CD4-positive, alpha-beta T cell treated with Interleukin-15 for 1 hour (primary cell): Measurements from ENCODE around the gene E2F3.
"Not testable (repeated sequence)": the region's sequence is repeated elsewhere in the genome, so short reads cannot be mapped to it uniquely, and the experiment has no call there.

ENCODE experiments used
- DNase-seq: peaks from one replicate; pipeline ENCODE4 v3.0.0-alpha.2; 2020

E2F3 gene

DNA sequence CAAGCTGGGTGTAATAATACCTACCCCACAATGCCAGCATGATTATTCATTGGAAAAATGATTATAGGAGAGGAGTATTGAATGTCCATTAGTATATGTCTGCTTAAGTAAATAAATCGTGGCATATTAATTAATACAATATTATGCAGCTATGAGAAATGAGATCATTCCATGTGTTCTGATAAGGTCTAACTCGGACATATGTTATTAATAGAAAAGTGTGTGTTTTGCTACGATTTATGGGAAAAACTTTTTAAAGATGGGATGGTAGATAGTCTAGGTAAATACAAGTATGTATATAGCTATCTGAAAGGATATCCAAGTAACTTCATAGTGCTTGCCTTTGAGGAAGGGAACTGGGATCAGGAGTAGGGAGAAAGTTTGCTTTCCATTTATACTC, 71.1 kb downstream of the E2F3 start:
- no peak for DNase-seq

DNA sequence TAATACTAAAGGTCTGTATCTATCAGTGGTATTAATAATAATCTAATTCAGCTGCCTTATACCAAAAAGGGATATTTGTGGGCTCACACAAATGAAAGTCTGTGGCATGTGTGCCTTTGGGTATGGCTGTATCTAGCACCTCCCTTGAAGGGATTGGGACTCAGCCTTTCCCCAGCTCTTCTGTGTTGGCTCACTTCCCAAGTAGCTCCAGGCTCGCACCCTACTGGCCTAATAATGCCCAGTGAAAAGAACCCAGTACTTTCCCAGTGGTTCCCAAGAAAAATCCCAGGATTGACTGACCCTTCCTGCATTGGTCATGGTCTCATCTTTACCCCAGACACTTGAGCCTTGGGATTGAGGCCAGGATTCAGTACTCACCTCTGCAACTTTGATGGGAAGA, 71.8 kb downstream of the E2F3 start:
- no peak for DNase-seq

DNA sequence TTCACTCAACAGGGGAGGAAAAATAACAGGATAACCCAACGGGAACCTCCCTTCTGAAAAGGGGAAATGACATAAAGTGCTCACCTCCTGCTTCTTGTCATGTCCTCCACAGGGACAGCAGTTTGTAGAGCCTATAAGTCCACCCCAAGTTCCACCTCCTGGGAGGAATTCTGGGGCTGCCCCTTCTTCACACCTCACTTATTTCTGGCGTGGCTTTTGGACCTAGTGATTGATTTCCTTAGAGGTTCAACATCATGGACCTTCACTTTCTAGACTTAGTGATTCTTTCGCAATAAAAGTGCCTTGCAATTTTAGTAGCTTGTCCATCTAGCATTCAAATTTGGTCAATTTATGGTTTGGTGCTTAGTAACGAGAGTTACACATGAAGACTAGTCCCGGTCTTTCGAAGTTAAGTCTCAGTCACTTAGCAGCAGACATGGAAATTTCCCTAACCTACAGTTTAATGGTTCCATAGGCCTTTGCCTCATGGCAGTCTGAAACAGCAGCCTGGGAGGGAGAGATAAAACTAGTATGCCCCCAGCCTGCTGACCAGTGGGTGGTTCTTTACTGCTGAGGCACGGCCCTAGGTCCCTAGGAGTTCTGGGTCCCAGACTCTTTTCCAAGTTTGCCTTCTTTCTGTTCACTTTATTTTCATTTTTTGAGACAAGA, 73.3 kb downstream of the E2F3 start:
- no peak for DNase-seq

DNA sequence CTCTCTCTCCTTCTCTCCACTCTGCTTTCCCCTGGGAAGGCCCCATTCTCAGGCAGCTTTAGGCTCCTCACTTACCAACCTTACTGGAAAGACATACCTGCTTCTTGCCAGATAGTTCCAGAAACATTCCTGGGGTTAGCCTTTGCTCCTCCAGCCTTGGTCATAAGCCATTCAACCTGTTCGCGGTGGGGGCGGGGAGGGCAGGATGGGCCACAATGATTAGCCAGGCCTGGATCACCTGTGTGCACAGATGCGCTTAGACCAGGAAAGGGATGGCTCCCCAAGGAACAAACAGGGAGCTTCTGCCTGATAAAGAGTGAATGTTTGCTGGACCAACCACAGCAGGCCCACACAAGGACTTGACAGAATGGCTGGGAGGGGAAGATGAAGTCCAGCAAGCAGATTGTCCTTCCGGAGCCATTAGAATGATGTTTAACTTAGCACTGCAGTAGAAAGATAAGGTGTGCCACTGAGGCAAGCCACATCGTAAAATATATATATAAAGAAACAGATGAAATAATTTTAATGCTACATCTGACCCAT, 74.9 kb downstream of the E2F3 start:
- no peak for DNase-seq

DNA sequence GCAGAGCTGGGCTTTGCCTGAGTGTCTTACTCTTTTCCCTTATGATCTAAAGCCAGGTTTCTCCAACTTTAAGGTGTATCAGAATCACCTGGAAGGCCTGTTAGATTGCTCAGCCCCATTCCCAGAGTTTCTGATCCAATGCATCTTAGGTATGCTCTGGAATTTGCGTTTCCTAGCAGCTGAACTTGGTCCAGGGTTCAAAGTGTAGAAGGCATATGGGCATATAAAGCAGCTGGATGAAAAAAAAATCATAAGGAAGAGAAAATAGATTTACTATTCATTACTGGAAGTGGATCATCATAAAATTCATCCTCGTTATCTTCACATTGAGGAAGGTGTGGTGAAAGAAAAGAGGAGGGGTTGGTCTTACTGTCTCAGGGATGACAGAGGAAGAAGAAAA, 75.8 kb downstream of the E2F3 start:
- no peak for DNase-seq

DNA sequence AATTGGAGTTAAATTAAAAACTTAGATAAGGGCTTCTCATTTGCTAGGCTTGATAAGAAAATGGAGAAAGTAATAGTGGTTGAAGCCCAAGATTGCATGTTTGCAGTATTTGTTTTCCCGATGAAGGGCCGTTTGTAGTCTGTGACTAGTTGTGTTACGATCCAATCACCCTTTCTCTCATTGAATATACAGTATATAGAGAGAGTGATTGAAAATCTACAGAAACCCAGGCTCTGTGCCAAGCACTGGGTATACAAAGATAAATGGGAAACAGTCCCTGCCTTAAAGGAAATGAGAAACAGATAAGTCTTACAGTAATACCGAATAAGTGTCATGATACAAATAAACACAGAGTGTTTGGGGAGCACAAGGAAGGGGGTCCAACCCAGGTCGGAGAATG, 77.4 kb downstream of the E2F3 start:
- DNase-seq: no peak

DNA sequence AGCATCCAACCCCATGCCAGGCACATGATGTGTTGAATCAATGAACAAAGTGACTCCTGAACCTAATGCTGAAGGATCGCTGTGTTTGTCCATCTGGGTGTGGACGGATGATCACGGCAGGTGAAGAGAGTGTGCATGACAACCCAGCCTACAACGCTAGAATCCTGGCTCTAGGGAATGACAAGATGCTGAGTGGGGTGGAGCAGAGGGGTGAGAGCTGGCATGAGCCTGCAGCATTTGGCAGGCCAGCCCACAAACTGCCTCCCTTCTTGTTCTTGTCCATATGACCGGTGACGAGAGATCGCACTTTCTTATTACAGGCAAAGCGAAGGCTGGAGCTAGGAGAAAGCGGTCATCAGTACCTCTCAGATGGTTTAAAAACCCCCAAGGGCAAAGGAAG, 77.8 kb downstream of the E2F3 start:
- DNase-seq: no peak

DNA sequence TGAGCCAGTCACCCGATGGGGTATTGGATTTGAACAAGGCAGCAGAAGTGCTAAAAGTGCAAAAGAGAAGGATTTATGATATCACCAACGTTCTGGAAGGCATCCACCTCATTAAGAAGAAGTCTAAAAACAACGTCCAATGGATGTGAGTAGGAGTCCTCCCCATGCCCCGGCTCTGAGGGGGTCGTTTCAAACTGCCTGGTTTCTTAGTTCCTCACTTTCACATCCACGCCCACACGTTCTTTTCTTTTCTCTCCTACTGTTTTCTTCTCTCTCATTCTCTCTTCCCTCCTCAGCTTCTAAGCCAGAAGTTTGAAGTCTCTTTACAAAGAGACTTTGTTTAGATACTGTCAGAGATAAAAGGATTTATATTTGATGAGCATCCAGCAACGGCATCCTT, 79.6 kb downstream of the E2F3 start:
- DNase-seq: no peak

DNA sequence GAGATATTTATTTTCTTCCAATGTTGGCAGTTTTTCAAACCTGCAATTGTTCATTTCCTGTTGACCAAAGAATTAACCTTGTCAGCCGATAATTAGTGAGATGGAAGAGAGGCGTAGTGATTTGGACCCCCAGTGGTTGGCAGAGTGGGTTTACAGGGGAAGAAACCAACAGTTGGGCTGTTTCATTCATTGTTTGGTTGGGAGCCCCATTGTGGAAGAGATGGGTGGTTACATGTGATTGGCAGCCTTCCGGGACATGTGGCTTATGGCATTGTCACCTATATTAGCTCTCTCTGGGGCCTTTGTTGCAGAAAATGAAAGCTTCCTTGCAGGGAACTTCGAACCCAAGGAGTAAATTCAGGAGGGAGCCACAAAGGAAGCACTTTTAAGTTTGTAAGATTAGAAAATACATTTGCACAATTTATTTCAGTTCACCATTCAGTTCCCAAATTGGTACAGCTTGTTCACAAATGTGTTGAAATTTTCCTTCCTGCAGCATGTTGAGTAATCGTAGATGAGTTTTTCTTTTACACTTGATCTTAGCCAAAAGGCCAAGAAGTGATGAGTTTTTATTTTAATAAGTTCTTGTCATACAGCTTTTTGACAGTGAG, 82.3 kb downstream of the E2F3 start:
- no peak for DNase-seq

DNA sequence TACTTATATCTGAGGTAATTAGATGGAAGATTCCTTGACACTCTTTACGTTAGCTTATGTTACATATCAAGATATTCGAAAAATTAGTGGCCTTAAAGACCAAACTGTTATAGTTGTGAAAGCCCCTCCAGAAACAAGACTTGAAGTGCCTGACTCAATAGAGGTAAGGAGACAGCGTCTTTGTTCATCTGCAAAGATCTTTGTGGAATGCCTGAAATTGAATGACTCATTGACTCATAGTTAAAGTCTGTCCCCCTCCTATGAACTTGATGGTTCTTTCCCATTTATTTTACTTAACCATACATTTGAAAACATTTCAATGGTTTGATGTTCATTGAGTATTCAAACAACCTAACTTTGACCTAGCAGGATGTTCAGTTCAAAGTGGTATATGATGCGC, 85.0 kb downstream of the E2F3 start:
- no peak for DNase-seq

DNA sequence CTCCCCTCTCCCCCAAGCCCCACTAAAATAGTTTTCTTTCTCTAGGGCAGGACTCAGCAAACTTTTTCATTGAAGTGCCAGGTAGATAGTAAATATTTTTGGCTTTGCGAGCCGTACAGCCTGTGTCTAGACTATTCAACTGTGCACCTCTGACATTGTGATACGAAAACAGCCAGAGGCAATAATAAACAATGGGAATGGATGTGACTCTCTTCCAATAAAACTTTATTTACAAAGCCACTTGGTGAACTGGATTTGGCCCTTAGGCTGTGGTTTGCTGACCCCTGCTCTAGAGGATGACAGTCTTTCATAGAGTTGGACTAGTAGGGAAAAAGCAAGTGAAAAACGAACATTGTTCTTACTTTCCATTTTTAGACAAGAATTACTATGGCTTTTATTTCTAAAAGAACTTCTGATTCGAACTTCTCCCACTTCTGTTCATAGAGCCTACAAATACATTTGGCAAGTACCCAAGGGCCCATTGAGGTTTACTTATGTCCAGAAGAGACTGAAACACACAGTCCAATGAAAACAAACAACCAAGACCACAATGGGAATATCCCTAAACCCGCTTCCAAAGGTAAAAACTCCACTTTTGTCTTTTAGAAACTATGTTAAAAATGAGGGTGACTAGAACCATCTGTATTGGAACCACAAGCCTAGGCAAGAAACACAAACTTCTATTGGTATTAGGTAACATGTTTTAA, 86.1 kb downstream of the E2F3 start:
- DNase-seq: no peak

DNA sequence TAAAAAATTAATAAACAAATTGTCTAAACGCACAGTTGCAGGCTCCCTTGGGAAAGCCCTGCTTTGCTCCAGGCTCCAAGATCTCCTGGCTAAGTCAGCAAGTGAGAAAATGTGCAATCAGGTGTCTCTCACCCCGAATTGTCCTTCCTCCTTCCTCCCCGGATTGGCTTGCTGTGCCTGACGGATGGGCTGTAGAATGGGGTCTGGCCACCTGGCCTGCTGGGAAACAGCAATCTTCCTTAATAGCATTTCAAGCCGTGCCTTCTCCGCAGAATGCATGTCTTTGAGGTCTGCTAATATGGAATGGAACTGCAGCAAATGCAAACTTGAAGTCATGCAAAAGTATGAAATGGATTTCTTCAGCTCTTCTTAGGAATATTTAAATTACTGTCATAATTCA, 88.9 kb downstream of the E2F3 start:
- DNase-seq: no peak

DNA sequence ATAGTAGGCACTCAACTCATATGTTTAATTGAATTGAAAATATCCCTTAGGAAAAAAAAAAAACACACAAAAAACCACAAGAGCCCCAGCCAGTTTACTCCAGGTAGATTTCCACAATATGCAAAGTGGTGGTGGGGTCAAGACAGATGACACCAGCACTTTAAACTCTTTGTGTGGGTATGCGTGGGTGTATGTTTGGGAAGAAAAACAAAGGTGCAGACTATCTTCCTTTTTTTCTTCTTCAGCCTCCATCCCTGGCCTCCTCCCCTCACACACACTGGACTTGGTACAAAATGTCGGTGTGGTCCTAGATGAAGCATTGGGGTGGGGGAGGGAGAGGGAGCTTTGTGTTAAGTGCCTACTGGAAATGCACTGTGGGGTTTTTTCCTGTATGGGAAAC, 90.4 kb downstream of the E2F3 start:
- DNase-seq: no peak

DNA sequence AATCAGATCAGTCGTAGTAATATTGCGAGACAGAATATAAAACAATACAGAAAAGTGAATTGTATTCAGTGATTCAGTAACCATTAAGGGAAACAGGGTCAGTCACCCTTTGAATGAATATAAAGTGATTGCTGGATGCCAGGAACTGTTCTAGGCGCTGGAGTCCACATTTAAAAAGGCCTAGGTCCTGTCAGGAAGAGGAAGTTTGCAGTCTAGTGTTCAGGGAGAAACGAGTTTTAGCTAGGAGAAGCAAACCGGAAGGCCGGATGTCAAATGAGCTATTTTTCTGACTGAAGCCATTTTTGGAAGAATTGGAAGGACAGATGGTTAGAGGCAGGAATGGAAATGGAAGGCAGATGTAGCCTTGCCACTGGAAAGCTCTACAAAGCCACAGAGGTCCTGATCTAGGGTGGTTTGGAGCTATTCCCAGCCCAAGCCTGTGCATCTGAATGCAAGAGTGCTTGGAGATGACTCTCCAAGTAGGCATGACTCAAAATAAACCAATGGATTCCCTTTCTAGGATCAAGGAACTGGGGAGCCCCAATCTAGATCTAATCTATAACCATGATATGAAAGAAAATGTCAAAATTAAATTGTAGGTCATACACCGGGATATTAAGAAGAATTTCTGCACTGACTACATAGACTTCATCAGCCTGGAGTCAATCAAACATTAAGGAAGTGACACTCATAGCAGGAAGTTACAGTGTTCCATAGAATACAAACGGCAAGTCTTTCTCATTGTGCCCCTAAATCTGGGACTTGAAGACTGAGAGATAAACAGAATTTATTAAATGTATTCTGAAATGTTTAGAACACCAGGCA, 95.7 kb downstream of the E2F3 start:
- DNase-seq: no peak

DNA sequence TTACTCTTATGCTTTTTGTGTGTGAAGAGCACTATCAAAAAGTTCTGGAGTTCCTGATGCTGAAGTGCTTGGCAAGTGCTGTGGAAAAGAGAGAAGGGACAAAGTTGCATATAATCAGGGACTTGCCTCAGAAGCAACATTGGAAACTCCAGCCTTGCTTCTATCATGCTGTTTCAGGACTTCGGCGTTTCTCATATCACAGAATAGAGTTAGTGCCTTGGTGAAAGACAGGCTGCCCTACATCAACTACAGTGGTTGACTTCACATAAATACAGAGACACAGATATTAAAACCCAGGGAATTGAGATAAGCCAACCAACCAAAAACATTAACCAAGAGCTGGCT, 96.3 kb downstream of the E2F3 start:
- no peak for DNase-seq

DNA sequence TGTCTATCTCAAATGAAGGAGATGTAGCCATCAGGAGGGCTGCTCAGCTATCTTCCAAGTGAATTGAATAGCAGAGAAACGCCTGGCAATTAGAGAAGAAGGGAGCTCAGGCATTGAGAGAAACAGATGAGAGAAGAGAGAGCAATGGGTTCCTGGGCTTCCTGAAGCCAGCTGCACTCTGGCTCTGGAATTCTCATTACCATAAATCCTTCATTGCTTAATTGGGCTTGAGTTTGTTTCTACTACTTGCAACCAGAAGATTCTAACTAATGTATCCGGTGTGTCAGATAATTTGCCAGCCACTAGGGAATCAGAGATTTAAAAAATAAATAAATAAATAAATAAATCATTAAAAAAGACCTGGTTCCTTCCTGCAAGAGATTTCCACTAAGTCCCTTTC, 107.5 kb downstream of the E2F3 start:
- no peak for DNase-seq

DNA sequence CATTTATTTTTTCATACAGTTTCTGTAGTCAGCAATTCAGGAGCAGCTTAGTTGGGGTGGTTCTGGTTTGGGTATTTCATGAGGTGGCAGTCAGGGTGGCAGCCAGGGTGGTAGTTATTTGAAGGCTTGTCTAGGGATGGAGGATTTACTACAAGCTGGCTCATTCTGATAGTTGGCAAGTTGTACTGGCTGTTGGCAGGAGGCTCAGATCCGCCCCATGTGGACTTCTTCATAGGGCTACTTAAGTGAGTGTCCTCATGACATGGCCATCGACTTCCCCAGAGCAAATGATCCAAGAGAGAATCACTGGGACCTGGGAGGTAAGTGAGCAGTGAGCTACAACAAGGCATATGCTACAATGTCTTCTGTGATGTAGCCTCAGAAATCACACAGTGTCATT, 110.2 kb downstream of the E2F3 start:
- no peak for DNase-seq

DNA sequence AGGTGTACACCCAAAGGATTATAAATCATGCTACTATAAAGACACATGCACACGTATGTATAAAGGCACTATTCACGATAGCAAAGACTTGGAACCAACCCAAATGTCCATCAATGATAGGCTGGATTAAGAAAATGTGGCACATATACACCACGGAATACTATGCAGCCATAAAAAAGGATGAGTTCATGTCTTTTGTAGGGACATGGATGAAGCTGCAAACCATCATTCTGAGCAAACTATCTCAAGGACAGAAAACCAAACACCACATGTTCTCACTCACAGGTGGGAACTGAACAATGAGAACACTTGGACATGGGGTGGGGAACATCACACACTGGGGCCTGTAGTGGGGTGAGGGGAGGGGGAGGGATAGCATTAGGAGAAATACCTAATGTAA, 123.5 kb downstream of the E2F3 start:
- DNase-seq: not testable (repeated sequence)

DNA sequence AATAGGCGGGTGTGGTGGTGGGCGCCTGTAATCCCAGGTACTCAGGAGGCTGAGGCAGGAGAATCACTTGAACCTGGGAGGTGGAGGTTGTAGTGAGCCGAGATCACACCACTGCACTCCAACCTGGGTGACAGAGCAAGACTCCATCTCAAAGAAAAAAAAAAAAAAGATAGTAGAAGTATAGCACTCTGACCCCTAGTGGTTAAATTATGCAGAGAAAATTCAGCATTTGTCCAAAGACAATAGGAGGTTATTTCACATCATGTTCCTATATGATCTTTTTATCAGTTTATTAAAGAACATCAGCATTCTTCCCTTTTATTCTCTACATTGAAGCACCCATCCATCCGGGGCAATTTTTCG, 127.4 kb downstream of the E2F3 start:
- not testable (repeated sequence) for DNase-seq

DNA sequence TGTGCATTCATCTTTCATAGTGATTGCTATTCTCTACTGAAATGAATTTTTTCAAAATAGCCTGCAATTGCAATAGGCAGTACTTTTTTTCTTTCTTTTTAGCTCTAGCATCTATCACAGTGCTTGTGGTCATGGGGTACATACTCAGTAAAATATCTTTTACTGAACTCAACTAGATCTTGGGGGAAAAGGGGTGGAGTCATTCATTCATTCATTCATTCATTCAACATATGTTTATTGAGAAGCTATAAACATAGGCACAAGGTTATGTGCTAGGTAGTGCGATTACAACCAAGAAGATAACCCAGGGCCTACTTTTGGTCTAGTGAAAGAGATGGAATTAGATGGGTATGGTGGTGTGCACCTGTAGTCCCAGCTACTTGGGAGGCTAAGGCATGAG, 131.2 kb downstream of the E2F3 start:
- no peak for DNase-seq

DNA sequence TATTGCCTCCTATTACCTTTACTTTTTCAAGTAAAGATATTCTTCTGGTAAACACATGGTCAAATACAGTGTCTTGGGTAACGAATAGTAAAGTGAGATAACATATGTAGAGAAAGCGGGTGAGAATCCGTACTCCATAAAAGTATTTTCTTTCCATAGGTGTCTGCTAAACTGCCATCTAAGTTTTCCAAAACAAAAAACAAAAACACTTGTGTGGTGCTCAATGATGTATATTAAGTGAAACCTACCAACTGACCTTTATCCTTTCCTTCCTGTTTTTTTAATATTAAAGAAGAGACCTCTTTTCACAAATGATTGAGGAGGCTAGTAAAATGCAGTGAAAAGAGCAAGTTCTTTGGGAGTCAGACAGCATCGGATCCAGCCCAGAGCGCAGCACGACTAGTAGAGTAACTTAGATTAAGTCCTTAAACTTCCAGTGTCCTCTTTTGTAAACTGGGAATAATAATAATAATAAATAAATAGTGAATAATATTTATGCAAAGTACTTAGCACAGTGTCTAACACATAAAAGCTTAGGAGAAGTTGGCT, 132.1 kb downstream of the E2F3 start:
- DNase-seq: no peak

DNA sequence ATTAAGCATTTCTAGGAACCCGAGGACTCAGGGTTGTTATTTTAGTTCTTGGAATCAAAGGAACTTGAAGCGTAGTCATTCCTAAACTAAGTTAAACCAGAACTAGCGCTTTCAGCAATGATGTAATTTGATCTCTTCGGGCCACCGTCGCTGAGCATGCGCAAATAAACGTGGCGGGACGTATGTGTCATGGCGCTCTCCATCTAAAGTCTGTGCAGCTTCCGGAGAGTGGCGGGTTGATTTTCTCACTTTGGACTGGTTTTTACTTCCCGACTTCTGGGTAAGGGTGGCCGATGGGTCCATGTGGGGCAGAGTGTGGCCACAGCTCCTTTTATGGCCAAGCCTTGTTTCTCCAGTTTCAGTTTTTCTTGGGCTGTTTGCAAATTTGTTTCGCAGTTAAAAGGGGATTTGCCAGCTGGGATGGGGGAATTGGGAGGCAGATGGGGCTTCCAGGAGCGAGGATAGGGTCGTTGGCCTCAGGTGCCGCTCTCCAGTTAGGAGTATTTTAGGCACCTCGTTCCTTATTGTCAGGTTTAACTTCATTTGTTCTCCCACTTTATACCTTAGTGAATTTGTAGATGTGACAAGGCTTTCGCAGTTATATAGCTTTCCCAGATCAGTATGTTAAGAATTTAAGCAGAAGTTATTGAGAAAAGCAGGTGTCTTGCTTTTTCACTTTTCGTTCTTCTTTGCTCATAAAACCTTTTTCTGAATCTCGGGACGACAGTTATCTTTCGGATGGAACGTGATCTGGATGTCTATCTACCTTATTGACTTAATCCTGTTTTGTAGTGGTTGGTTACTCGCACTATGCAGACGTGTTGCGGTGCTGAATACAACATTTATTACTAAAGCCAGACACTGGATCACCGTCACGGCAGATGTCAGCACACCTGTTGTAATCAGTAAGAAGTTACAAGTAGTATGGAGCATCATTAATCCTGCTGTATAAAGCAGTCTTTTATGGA, 132.9 kb downstream of the E2F3 start, which contains the start of gene CDKAL1:
CDKAL1 (plus strand) TSS at position 163 of the 968 bp plus-strand sequence. CDS start 11,894 bp downstream, outside the sequence.
- peak; percentile 89 for DNase-seq
